Measurements from ENCODE around the gene RRAGD.

RRAGD gene

GRCh38 chr6:89409461-89410035 is 2.5 kb downstream of the RRAGD start (continued):
- TF ChIP-seq TCF7L2 (IDR thresholded peaks at IDR 0.05; ENCODE audit: borderline replicate concordance, low read depth, low read length) (no peak), ZBTB10 (tag by site-specific recombination; IDR thresholded peaks at IDR 0.05) (no peak), WT1 (tag by site-specific recombination; IDR thresholded peaks at IDR 0.05) (0 out of 2 replicates have a peak, but pooled peaks have one; percentile 12), ZNF404 (tag by site-specific recombination; IDR thresholded peaks at IDR 0.05) (no peak), ZNF580 (tag by site-specific recombination; IDR thresholded peaks at IDR 0.05) (no peak)

GRCh38 chr6:89406141-89406540 is 5.9 kb downstream of the RRAGD start:
- Histone ChIP-seq H3K4me1 (ENCODE audit: control insufficient read depth, insufficient read depth, low read length) (peaks cover 9% of the 10 kb centered on the region), H3K27ac (ENCODE audit: extremely low read depth, low read depth, low read length) (no peak overlapping the region), H3K9me3 (ENCODE audit: control insufficient read depth, insufficient read depth, low read depth, low read length) (no peaks in the 10 kb centered on the region), H3K4me3 (ENCODE audit: low read depth, low read length) (no peak overlapping the region), H3K36me3 (ENCODE audit: control insufficient read depth in 2 of 2, insufficient read depth in 1 of 2, low read length in 2 of 2) (no peaks in the 10 kb centered on the region)
- TF ChIP-seq MYNN (tag by site-specific recombination; IDR thresholded peaks at IDR 0.05; ENCODE audit: borderline replicate concordance) (no peak), ZBTB48 (tag by site-specific recombination; IDR thresholded peaks at IDR 0.05) (0 out of 2 replicates have a peak, but pooled peaks have one; percentile 31)
- ChIA-PET POLR2A (no interaction called here), CTCF (interaction anchor here (0.5 to 1.7 kb wide), 5 partner anchors 11 to 512 kb away, joined by 3 to 9 read pairs (median 4); no protein-coding TSS in a partner anchor)

GRCh38 chr6:89404512-89404911 is 7.6 kb downstream of the RRAGD start:
- ChIA-PET POLR2A (no interaction called here), CTCF (no interaction called here)
- H3K4me1 ChIP-seq (ENCODE audit: control insufficient read depth, insufficient read depth, low read length), result peaks cover 2% of the 10 kb centered on the region

More at GRCh38 chr6:89404512-89404911, 7.6 kb downstream of the RRAGD start:
- no peak overlapping the region for H3K27ac ChIP-seq (ENCODE audit: extremely low read depth, low read depth, low read length)
- no peaks in the 10 kb centered on the region for H3K36me3 ChIP-seq (ENCODE audit: control insufficient read depth in 2 of 2, insufficient read depth in 1 of 2, low read length in 2 of 2)
- TF ChIP-seq HOXA7 (CRISPR knock-in tag; IDR thresholded peaks at IDR 0.05; ENCODE audit: borderline replicate concordance), result no peak
- TF ChIP-seq ZNF549 (tag by site-specific recombination; IDR thresholded peaks at IDR 0.05), result no peak
- TF ChIP-seq ZXDB (tag by site-specific recombination; IDR thresholded peaks at IDR 0.05), result no peak
- no peak for TF ChIP-seq ZNF433 (tag by site-specific recombination; IDR thresholded peaks at IDR 0.05; ENCODE audit: low read depth)
- no peak for TF ChIP-seq KLF1 (tag by site-specific recombination; IDR thresholded peaks at IDR 0.05)
- TF ChIP-seq ZNF488 (tag by site-specific recombination; IDR thresholded peaks at IDR 0.05), result no peak
- no peak for TF ChIP-seq ZNF623 (tag by site-specific recombination; IDR thresholded peaks at IDR 0.05)
- no peak for TF ChIP-seq ZEB2 (tag by site-specific recombination; IDR thresholded peaks at IDR 0.05)
- no peak for TF ChIP-seq REST (tag by site-specific recombination; IDR thresholded peaks at IDR 0.05)
- TF ChIP-seq ZNF18 (tag by site-specific recombination; IDR thresholded peaks at IDR 0.05), result no peak
- TF ChIP-seq ZNF148 (tag by site-specific recombination; IDR thresholded peaks at IDR 0.05; ENCODE audit: borderline replicate concordance), result no peak
- TF ChIP-seq PRDM1 (tag by site-specific recombination; IDR thresholded peaks at IDR 0.05), result no peak
- TF ChIP-seq ZNF341 (tag by site-specific recombination; IDR thresholded peaks at IDR 0.05; ENCODE audit: low read depth), result no peak
- no peak for TF ChIP-seq ZNF146 (tag by site-specific recombination; IDR thresholded peaks at IDR 0.05)
- H3K9me3 ChIP-seq (ENCODE audit: control insufficient read depth, insufficient read depth, low read depth, low read length), result no peaks in the 10 kb centered on the region
- no peak overlapping the region for H3K4me3 ChIP-seq (ENCODE audit: low read depth, low read length)
